ENCODE measurements around the gene CALML6.
"Not testable (repeated sequence)": the region's sequence is repeated elsewhere in the genome, so short reads cannot be mapped to it uniquely, and the experiment has no call there.

The CALML6 gene

GRCh38 chr1:1929102-1929638 lies 14.1 kb downstream of the CALML6 start:
- Histone ChIP-seq H3K4me2 (ENCODE audit: low read depth, low read length, poor library complexity, severe bottlenecking) (no peak overlapping the region), H2AFZ (ENCODE audit: low read length) (no peak overlapping the region), H3K4me3 (ENCODE audit: low read length, poor library complexity, severe bottlenecking) (no peak overlapping the region), H3K9me2 (replicated peaks; ENCODE audit: low read depth, low read length) (no peaks in the 10 kb centered on the region), H3K27me3 (ENCODE audit: insufficient read depth, low read length, poor library complexity, severe bottlenecking) (no peaks in the 10 kb centered on the region), H4K20me1 (ENCODE audit: insufficient read depth, low read length, poor library complexity, severe bottlenecking) (no peaks in the 10 kb centered on the region), H3K9ac (ENCODE audit: low read depth, low read length, poor library complexity, severe bottlenecking) (no peak overlapping the region), H3K4me1 (ENCODE audit: insufficient read depth, low read length, poor library complexity, severe bottlenecking) (no peaks in the 10 kb centered on the region), H3K36me3 (ENCODE audit: insufficient read depth, low read length) (no peaks in the 10 kb centered on the region), H3K79me2 (ENCODE audit: insufficient read depth, low read length) (no peaks in the 10 kb centered on the region), H3K9me3 (ENCODE audit: insufficient read depth, low read depth, low read length) (no peaks in the 10 kb centered on the region), H3F3A (ENCODE audit: low read depth) (no peaks in the 10 kb centered on the region)
- no peak for TF ChIP-seq EZH2phosphoT487 (IDR thresholded peaks at IDR 0.05; ENCODE audit: borderline replicate concordance)
- no peak for TF ChIP-seq CTCF (conservative IDR thresholded peaks at IDR 0.05; ENCODE audit: low read length)

- Histone ChIP-seq H3K4me1 (ENCODE audit: insufficient read depth, low read length, poor library complexity, severe bottlenecking) (no peaks in the 10 kb centered on the region), H3K9ac (ENCODE audit: low read depth, low read length, poor library complexity, severe bottlenecking) (no peak overlapping the region)
Observed at GRCh38 chr1:1929639-1930545, 14.8 kb downstream of the CALML6 start.

GRCh38 chr1:1934848-1935247 lies 19.8 kb downstream of the CALML6 start:
- H3K4me2 ChIP-seq (ENCODE audit: low read depth, low read length, poor library complexity, severe bottlenecking); H3K36me3 ChIP-seq (ENCODE audit: insufficient read depth, low read length); H3K9me2 ChIP-seq (replicated peaks; ENCODE audit: low read depth, low read length); H4K20me1 ChIP-seq (ENCODE audit: insufficient read depth, low read length, poor library complexity, severe bottlenecking); H3K4me1 ChIP-seq (ENCODE audit: insufficient read depth, low read length, poor library complexity, severe bottlenecking); H3K9ac ChIP-seq (ENCODE audit: low read depth, low read length, poor library complexity, severe bottlenecking); H3K27me3 ChIP-seq (ENCODE audit: insufficient read depth, low read length, poor library complexity, severe bottlenecking); H2AFZ ChIP-seq (ENCODE audit: low read length); H3K4me3 ChIP-seq (ENCODE audit: low read length, poor library complexity, severe bottlenecking); H3F3A ChIP-seq (ENCODE audit: low read depth); H3K79me2 ChIP-seq (ENCODE audit: insufficient read depth, low read length); H3K9me3 ChIP-seq (ENCODE audit: insufficient read depth, low read depth, low read length): not testable (repeated sequence)

More at GRCh38 chr1:1929639-1930545, 14.8 kb downstream of the CALML6 start:
- no peaks in the 10 kb centered on the region for H3F3A ChIP-seq (ENCODE audit: low read depth)
- H3K9me3 ChIP-seq (ENCODE audit: insufficient read depth, low read depth, low read length), result no peaks in the 10 kb centered on the region
- no peaks in the 10 kb centered on the region for H3K36me3 ChIP-seq (ENCODE audit: insufficient read depth, low read length)
- H4K20me1 ChIP-seq (ENCODE audit: insufficient read depth, low read length, poor library complexity, severe bottlenecking), result no peaks in the 10 kb centered on the region
- H3K4me2 ChIP-seq (ENCODE audit: low read depth, low read length, poor library complexity, severe bottlenecking), result no peak overlapping the region
- H3K4me3 ChIP-seq (ENCODE audit: low read length, poor library complexity, severe bottlenecking), result no peak overlapping the region
- H2AFZ ChIP-seq (ENCODE audit: low read length), result no peak overlapping the region
- no peaks in the 10 kb centered on the region for H3K9me2 ChIP-seq (replicated peaks; ENCODE audit: low read depth, low read length)
- no peaks in the 10 kb centered on the region for H3K27me3 ChIP-seq (ENCODE audit: insufficient read depth, low read length, poor library complexity, severe bottlenecking)
- TF ChIP-seq CTCF (conservative IDR thresholded peaks at IDR 0.05; ENCODE audit: low read length) (no peak), EZH2phosphoT487 (IDR thresholded peaks at IDR 0.05; ENCODE audit: borderline replicate concordance) (no peak)
- H3K79me2 ChIP-seq (ENCODE audit: insufficient read depth, low read length), result no peaks in the 10 kb centered on the region
